A673 (cell line): Measurements from ENCODE around the gene CCDC74B. TPM values are rescaled to one million over a fixed set of nuclear protein-coding genes. Genes with fewer than 3 reads are reported as not detected.
"Not testable (repeated sequence)": the region's sequence is repeated elsewhere in the genome, so short reads cannot be mapped to it uniquely, and the experiment has no call there.

Source experiments
- BruUV-seq: library from RNA; stranded (reverse); fragments of 400-500 nt; replicated peaks from 2 replicates; lab custom pipeline; 2021; lab: Mats Ljungman, UMichigan
- CTCF ChIA-PET: fragments of 300-600 bp; sonication (Branson Sonifier 250); formaldehyde crosslinking; loops from one replicate; lab custom pipeline; 2022; ENCODE audit warnings: antibody characterized with exemption; lab: Charles Lee
- POLR2A ChIA-PET: fragments of 300-600 bp; sonication (Branson Sonifier 250); formaldehyde crosslinking; loops from one replicate; lab custom pipeline; 2022; ENCODE audit warnings: antibody characterized with exemption; ENCODE audit not compliant: low non-redundant PET; lab: Charles Lee
- DNase-seq: peaks from one replicate; pipeline ENCODE4 v3.0.0-alpha.2; 2015; ENCODE audit warnings: low spot score
- H3K27ac ChIP-seq: fragments of 200-600 bp; sonication (generic); 2 replicates; pipeline ENCODE4 v1.5.1; 2016; ENCODE audit warnings: mixed run types, low read depth, mild to moderate bottlenecking, mixed read lengths, antibody characterized with exemption, low read length; ENCODE audit not compliant: poor library complexity, severe bottlenecking
- H3K27me3 ChIP-seq: fragments of 200-600 bp; sonication (generic); replicated peaks from 2 replicates; pipeline ENCODE4 v1.6.1; 2017; ENCODE audit warnings: mixed run types, low read depth, mild to moderate bottlenecking, mixed read lengths, antibody characterized with exemption, low read length; ENCODE audit not compliant: insufficient read depth, poor library complexity
- H3K36me3 ChIP-seq: fragments of 200-600 bp; sonication (generic); 2 replicates; pipeline ENCODE4 v1.6.1; 2016; ENCODE audit warnings: mixed run types, mild to moderate bottlenecking, mixed read lengths, antibody characterized with exemption, low read length; ENCODE audit not compliant: insufficient read depth, poor library complexity, severe bottlenecking
- H3K4me1 ChIP-seq: fragments of 200-600 bp; sonication (generic); 2 replicates; pipeline ENCODE4 v1.6.1; 2017; ENCODE audit warnings: mixed run types, mild to moderate bottlenecking, mixed read lengths, antibody characterized with exemption, low read length; ENCODE audit not compliant: insufficient read depth, poor library complexity, severe bottlenecking
- H3K4me3 ChIP-seq: fragments of 200-600 bp; sonication (generic); 2 replicates; pipeline ENCODE4 v1.5.1; 2016; ENCODE audit warnings: low read depth, mixed run types, mild to moderate bottlenecking, mixed read lengths, low read length; ENCODE audit not compliant: poor library complexity, severe bottlenecking
- H3K9me3 ChIP-seq: fragments of 200-600 bp; sonication (generic); 2 replicates; pipeline ENCODE4 v1.6.1; 2016; ENCODE audit warnings: mixed run types, low read depth, mild to moderate bottlenecking, mixed read lengths, antibody characterized with exemption, low read length; ENCODE audit not compliant: poor library complexity, severe bottlenecking
- intact Hi-C: fragments of 100-400 bp; cut with micrococcal nuclease; formaldehyde crosslinking; loops from one replicate; pipeline ENCODE4 v1.10.0; 2022; ENCODE audit not compliant: unreplicated experiment
- total RNA-seq: library from RNA; stranded (reverse); gene quantifications from 2 replicates; pipeline ENCODE4 v1.2.3, GENCODE V29; 2021

CCDC74B gene
- total RNA-seq, 1 experiment from 2014 or later, result 3.8 TPM

- H3K27ac ChIP-seq, H3K4me1 ChIP-seq, CTCF ChIA-PET, H3K4me3 ChIP-seq, H3K27me3 ChIP-seq, intact Hi-C loops, H3K36me3 ChIP-seq, BruUV-seq, H3K9me3 ChIP-seq, POLR2A ChIA-PET, DNase-seq: not testable (repeated sequence)
These were observed 3.9 kb downstream of the CCDC74B start for GRCh38 chr2:130141002-130141401.

GRCh38 chr2:130140516-130140915, 4.4 kb downstream of the CCDC74B start:
- DNase-seq, H3K27ac ChIP-seq, H3K9me3 ChIP-seq, H3K36me3 ChIP-seq, CTCF ChIA-PET, H3K27me3 ChIP-seq, POLR2A ChIA-PET, H3K4me3 ChIP-seq, H3K4me1 ChIP-seq, BruUV-seq, intact Hi-C loops: not testable (repeated sequence)

GRCh38 chr2:130139331-130140280, 5.3 kb downstream of the CCDC74B start:
- H3K27me3 ChIP-seq, H3K27ac ChIP-seq, CTCF ChIA-PET, H3K9me3 ChIP-seq, DNase-seq, H3K36me3 ChIP-seq, H3K4me3 ChIP-seq, intact Hi-C loops, BruUV-seq, POLR2A ChIA-PET, H3K4me1 ChIP-seq: not testable (repeated sequence)

- H3K36me3 ChIP-seq, H3K9me3 ChIP-seq, DNase-seq, intact Hi-C loops, H3K27ac ChIP-seq, H3K4me3 ChIP-seq, BruUV-seq, CTCF ChIA-PET, H3K4me1 ChIP-seq, POLR2A ChIA-PET, H3K27me3 ChIP-seq: not testable (repeated sequence)
These were observed 6.1 kb downstream of the CCDC74B start for GRCh38 chr2:130138841-130139251.

- CTCF ChIA-PET, H3K36me3 ChIP-seq, H3K4me1 ChIP-seq, BruUV-seq, intact Hi-C loops, H3K9me3 ChIP-seq, DNase-seq, H3K27ac ChIP-seq, H3K27me3 ChIP-seq, POLR2A ChIA-PET, H3K4me3 ChIP-seq: not testable (repeated sequence)
These were observed 6.6 kb downstream of the CCDC74B start for GRCh38 chr2:130138326-130138725.

GRCh38 chr2:130137118-130137517, 7.8 kb downstream of the CCDC74B start:
- H3K36me3 ChIP-seq, H3K9me3 ChIP-seq, CTCF ChIA-PET, POLR2A ChIA-PET, H3K27me3 ChIP-seq, H3K4me1 ChIP-seq, H3K4me3 ChIP-seq, DNase-seq, BruUV-seq, H3K27ac ChIP-seq, intact Hi-C loops: not testable (repeated sequence)

- CTCF ChIA-PET, H3K4me3 ChIP-seq, BruUV-seq, POLR2A ChIA-PET, DNase-seq, H3K27me3 ChIP-seq, intact Hi-C loops, H3K9me3 ChIP-seq, H3K4me1 ChIP-seq, H3K36me3 ChIP-seq, H3K27ac ChIP-seq: not testable (repeated sequence)
These were observed 8.4 kb downstream of the CCDC74B start for GRCh38 chr2:130136546-130136945.
